Hematopoietic multipotent progenitor cell treated with erythropoietin and hydrocortisone succinate and interleukin-3 and kit ligand, for 17 days (in vitro differentiated cells): Measurements from ENCODE around the gene PALMD.

Experiments
- DNase-seq: peaks from one replicate; pipeline ENCODE4 v3.0.0-alpha.2; 2015; ENCODE audit warnings: low spot score

Gene PALMD

GRCh38 chr1:99660496-99660895 lies 14.6 kb downstream of the PALMD start:
- DNase-seq, result no peak

GRCh38 chr1:99661780-99662179 lies 15.9 kb downstream of the PALMD start:
- no peak for DNase-seq

GRCh38 chr1:99662539-99663080 lies 16.7 kb downstream of the PALMD start:
- DNase-seq, result no peak

GRCh38 chr1:99663501-99663900 lies 17.6 kb downstream of the PALMD start:
- DNase-seq, result no peak

GRCh38 chr1:99665212-99665611 lies 19.3 kb downstream of the PALMD start:
- no peak for DNase-seq

- DNase-seq, result no peak
Observed at GRCh38 chr1:99669376-99669775, 23.5 kb downstream of the PALMD start.

- DNase-seq, result no peak
Observed at GRCh38 chr1:99669821-99670220, 23.9 kb downstream of the PALMD start.

GRCh38 chr1:99670583-99670982 lies 24.7 kb downstream of the PALMD start:
- DNase-seq, result no peak

- no peak for DNase-seq
Observed at GRCh38 chr1:99672038-99672437, 26.1 kb downstream of the PALMD start.

GRCh38 chr1:99672530-99673213 lies 26.8 kb downstream of the PALMD start:
- no peak for DNase-seq

- no peak for DNase-seq
Observed at GRCh38 chr1:99673315-99673714, 27.4 kb downstream of the PALMD start.

- no peak for DNase-seq
Observed at GRCh38 chr1:99674115-99675064, 28.5 kb downstream of the PALMD start.

- no peak for DNase-seq
Observed at GRCh38 chr1:99675292-99675691, 29.4 kb downstream of the PALMD start.

- DNase-seq, result no peak
Observed at GRCh38 chr1:99675994-99676393, 30.1 kb downstream of the PALMD start.

GRCh38 chr1:99676876-99677275 lies 31.0 kb downstream of the PALMD start:
- DNase-seq, result no peak

GRCh38 chr1:99677416-99677815 lies 31.5 kb downstream of the PALMD start:
- DNase-seq, result no peak

- DNase-seq, result no peak
Observed at GRCh38 chr1:99680270-99680669, 34.4 kb downstream of the PALMD start.

- no peak for DNase-seq
Observed at GRCh38 chr1:99681583-99681982, 35.7 kb downstream of the PALMD start.

GRCh38 chr1:99682291-99682751 lies 36.4 kb downstream of the PALMD start:
- DNase-seq, result no peak

- DNase-seq, result peak; percentile 15
Observed at GRCh38 chr1:99685516-99686180, 39.7 kb downstream of the PALMD start.

GRCh38 chr1:99691175-99691574 lies 45.3 kb downstream of the PALMD start:
- DNase-seq, result no peak

- DNase-seq, result no peak
Observed at GRCh38 chr1:99696616-99697015, 50.7 kb downstream of the PALMD start.
